CD4-positive, alpha-beta T cell treated with Interleukin-4 for 1 hour (primary cell): ENCODE measurements around the gene APBB3.

Experiments used
- DNase-seq, 2 donors: peaks; one replicate each; pipeline ENCODE4 v3.0.0-alpha.2; 2020 to 2022

APBB3 gene

GRCh38 chr5:140553657-140554056 lies 10.7 kb downstream of the APBB3 start:
- DNase-seq: no peak

GRCh38 chr5:140551872-140552271 lies 12.5 kb downstream of the APBB3 start:
- DNase-seq: no peak

GRCh38 chr5:140550147-140551079 lies 14.0 kb downstream of the APBB3 start:
- DNase-seq: no peak

GRCh38 chr5:140549237-140550144 lies 14.9 kb downstream of the APBB3 start:
- peak; percentile 28 to 58 for DNase-seq

DNA sequence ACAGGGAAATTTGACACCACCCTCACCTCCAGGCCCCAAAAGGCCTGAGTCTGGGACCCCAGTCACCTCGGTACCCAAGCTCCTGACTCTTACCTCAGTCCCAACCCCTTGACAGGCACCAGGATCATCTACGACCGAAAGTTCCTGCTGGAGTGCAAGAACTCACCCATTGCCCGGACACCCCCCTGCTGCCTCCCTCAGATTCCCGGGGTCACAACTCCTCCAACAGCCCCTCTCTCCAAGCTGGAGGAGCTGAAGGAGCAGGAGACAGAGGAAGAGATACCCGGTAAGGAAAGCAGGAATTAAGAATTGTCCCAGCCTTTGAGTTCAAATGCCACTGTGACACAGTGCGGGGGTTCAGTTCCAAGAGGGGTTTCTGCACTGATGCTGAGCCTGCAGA lies 15.6 kb downstream of the APBB3 start:
- DNase-seq: no peak

- DNase-seq: no peak
Observed at GRCh38 chr5:140548300-140548688, 16.1 kb downstream of the APBB3 start.

DNA sequence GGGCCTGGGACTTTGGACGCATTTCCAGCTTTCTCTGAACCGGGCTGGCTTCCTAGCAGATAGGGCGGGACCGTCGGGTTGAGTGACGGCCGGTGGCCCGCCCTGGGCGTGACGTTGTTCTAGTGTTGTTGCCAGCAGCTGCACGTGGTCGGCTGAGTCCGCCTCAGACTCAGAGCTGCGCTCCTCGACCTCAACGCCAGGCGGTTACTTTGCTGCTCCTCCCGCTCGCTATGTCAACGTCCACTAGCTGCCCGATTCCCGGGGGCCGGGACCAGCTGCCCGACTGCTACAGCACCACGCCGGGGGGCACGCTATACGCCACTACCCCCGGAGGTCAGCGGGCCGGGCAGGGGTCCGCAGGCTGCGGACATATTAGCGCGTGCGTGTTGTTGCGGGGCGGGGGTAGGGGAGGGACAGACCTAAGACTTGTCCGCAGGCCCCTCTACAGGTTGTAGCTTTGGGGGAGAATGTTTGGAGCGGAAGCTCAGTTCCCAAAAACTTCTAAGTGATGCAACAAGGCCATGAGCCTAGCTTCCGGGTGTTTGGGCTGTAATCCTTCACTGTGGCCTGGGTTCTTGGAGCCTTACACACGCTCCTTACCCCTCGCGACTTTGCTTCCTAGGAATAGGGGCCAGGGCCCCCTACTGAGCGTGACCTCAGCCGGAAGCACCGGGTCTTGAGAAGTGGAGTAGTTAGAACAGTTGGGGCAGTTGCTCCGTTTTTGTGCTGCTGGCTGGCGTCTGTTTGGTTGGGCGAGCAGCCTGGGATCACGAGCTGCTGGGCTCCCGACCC lies 16.7 kb downstream of the APBB3 start, which contains the start of gene EIF4EBP3:
Gene EIF4EBP3, plus strand, starts transcription at position 155 of the 792 bp plus-strand sequence. Its CDS starts 76 bp downstream, at position 231.
- peak; percentile 89 to 92 for DNase-seq

DNA sequence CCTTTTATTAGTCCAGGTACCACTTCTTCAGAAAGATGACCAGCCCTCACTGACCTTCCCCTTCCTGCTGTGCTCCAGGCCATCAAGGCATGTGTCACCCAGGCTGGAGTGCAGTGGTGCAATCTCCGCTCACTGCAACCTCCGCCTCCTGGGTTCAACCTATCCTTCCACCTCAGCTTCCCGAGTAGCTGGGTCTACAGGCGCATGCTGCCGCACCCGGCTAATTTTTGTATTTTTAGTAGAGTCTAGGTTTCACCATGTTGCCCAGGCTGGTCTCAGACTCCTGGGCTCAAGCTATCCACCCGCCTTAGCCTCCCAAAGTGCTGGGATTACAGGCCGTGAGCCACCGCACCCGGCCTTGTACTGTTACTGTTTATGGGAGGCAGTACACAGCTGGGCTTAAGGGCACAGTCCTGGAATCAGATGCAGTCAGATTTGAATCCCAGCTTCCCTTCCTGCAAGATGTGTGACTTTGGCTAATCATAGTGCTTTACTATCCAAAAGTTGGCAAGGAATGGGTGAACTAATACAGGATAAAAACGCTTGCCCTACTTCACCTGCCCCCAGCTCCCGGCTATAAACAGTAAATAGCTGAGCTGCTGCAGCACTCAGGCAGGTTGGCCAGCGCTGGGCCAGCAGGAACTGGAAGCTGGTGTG lies 17.4 kb downstream of the APBB3 start:
- peak in 1 of 2 donors; percentile 47 for DNase-seq

DNA sequence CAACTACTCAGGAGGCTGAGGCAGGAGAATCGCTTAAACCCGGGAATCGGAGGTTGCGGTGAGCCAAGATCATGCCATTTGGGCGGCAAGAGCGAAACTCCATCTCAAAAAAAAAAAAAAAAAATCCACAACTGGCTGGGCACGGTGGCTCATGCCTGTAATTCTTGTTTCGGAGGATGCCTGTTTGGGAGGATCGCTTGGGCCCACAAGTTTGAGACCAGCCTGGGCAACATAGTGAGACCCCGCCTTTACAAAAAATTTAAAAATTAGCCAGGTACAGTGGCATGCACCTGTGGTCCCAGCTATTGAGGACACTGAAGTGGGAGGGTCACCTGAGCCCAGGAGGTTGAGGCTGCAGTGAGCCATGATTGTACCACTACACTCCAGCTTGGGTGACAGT lies 18.8 kb downstream of the APBB3 start:
- no peak for DNase-seq

DNA sequence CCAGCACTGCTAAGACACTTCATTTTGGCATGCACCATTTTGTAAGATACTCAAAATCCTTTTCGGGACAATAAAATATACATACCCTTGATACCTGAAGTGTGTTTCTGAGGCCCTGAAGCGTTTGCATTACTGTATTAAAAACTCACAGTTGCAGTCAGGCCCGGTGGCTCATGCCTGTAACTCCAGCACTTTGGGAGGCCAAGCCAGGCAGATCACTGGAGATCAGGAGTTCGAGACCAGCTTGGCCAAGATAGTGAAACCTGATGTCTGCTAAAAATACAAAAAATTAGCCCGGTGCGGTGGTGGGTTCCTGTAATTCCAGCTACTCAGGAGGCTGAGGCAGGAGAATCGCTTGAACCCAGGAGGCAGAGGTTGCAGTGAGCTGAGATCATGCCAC lies 19.4 kb downstream of the APBB3 start:
- no peak for DNase-seq

DNA sequence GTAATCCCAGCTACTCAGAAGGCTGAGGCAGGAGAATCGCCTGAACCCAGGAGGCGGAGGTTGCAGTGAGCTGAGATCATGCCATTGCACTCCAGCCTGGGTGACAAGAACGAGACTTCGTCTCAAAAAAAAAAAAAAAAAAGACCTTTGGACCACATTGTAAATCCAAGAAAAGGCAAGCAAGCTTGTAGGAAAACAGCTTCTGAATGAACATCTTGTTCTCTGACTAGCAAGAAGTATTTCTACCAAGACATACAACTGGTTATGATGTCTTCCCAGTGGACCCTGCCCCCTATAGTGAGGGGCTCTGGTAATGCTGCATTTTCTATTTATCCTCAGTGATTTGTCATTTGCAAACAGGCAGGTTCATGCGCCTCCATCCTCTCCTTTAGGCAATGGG lies 21.4 kb downstream of the APBB3 start:
- no peak for DNase-seq

DNA sequence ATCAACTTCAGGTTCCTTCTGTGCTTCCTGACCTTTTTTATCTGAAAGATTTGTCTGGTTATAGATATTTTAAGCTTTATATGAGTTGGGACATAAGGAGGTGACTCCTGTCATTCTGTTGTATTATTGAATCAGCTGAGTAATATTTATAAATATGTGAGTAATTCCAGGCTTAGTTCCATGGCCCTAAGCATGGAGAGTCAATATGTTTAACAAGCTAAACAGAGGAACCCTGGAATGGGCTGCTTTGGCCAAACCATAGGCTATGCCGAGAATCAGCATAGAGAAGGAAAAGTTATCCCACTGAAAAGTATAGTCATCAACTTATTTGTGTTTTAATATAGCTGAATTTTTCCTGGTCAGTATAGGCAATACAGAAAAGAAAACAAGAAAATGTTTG lies 24.2 kb downstream of the APBB3 start:
- DNase-seq: no peak

- DNase-seq: no peak
Observed at GRCh38 chr5:140524003-140524402, 40.4 kb downstream of the APBB3 start.

- DNase-seq: no peak
Observed at GRCh38 chr5:140513124-140513523, 51.3 kb downstream of the APBB3 start.

DNA sequence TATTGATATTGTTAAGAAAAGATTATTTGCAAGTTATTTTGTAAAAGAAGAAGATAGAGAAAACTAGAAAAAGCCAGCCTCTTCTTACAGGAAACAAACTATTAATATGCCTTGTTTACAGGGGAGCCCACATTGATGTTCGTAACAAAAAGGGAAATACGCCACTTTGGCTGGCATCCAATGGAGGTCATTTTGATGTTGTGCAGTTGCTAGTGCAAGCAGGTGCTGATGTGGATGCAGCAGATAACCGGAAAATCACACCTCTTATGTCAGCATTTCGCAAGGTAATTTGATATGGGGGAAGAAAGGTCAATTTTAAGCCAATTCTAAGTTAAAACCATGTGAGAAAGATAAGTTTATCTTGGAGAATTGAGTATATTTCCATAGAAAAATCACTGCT lies 54.5 kb downstream of the APBB3 start:
- no peak for DNase-seq
